Endodermal cell (in vitro differentiated cells): ENCODE measurements around the gene DCDC2. TPM values are rescaled to one million over a fixed set of nuclear protein-coding genes. Genes with fewer than 3 reads are reported as not detected.
"Not testable (repeated sequence)": the region's sequence is repeated elsewhere in the genome, so short reads cannot be mapped to it uniquely, and the experiment has no call there.

ENCODE experiments used
- DNase-seq: peaks from one replicate; pipeline ENCODE4 v3.0.0-alpha.2; 2017
- H3K27ac ChIP-seq: 2 replicates; pipeline ENCODE4 v1.5.1; 2013; ENCODE audit warnings: mild to moderate bottlenecking, low read depth, low read length, moderate library complexity
- H3K27me3 ChIP-seq: 2 replicates; pipeline ENCODE4 v1.6.1; 2013; ENCODE audit warnings: mild to moderate bottlenecking, low read length, moderate library complexity; ENCODE audit not compliant: insufficient read depth, control insufficient read depth, poor library complexity, severe bottlenecking
- H3K36me3 ChIP-seq: 2 replicates; pipeline ENCODE4 v1.7.0; 2013; ENCODE audit warnings: mild to moderate bottlenecking, low read length, moderate library complexity; ENCODE audit not compliant: control insufficient read depth, insufficient read depth
- H3K4me1 ChIP-seq: one replicate; pipeline ENCODE4 v1.7.0; 2013; ENCODE audit warnings: low read length; ENCODE audit not compliant: control insufficient read depth, insufficient read depth
- H3K4me3 ChIP-seq: 2 replicates; pipeline ENCODE4 v1.5.1; 2013; ENCODE audit warnings: mild to moderate bottlenecking, low read length, moderate library complexity
- H3K9ac ChIP-seq: 2 replicates; pipeline ENCODE4 v1.6.1; 2013; ENCODE audit warnings: mild to moderate bottlenecking, low read length, moderate library complexity; ENCODE audit not compliant: poor library complexity, severe bottlenecking; ENCODE audit errors: extremely low read depth
- H3K9me3 ChIP-seq: 2 replicates; pipeline ENCODE4 v1.6.1; 2013; ENCODE audit warnings: mild to moderate bottlenecking, low read length, moderate library complexity; ENCODE audit not compliant: control insufficient read depth
- H3K27ac Mint-ChIP-seq: 2 replicates; pipeline ENCODE4 v1.8.0; 2020; ENCODE audit warnings: mixed read lengths
- H3K27me3 Mint-ChIP-seq: 2 replicates; pipeline ENCODE4 v1.8.0; 2021; ENCODE audit warnings: mild to moderate bottlenecking, mixed read lengths; ENCODE audit not compliant: insufficient read depth
- H3K36me3 Mint-ChIP-seq: 2 replicates; pipeline ENCODE4 v1.8.0; 2020; ENCODE audit warnings: low read depth, mixed read lengths
- H3K4me1 Mint-ChIP-seq: 2 replicates; pipeline ENCODE4 v1.8.0; 2020; ENCODE audit warnings: mixed read lengths
- H3K4me3 Mint-ChIP-seq: 2 replicates; pipeline ENCODE4 v1.8.0; 2020; ENCODE audit warnings: mild to moderate bottlenecking, moderate library complexity, mixed read lengths
- H3K9me3 Mint-ChIP-seq: 2 replicates; pipeline ENCODE4 v1.8.0; 2020; ENCODE audit warnings: mild to moderate bottlenecking, mixed read lengths
- CTCF ChIP-seq: fragments of 200-600 bp; sonication (generic); conservative IDR thresholded peaks from 2 replicates; pipeline ENCODE4 v1.5.0; 2021; ENCODE audit warnings: antibody characterized with exemption, mild to moderate bottlenecking
- WGBS, 2 experiments: methylation state at CpG; one replicate each; pipeline versions ENCODE4 v1.1.5 to v1.1.7; 2013; ENCODE audit warnings: missing lambda C conversion rate in 2 of 2, mixed read lengths in 1 of 2; ENCODE audit not compliant: insufficient coverage in 1 of 2, insufficient read length in 1 of 2; 5-methylcytosine and 5-hydroxymethylcytosine counted together
- total RNA-seq, 2 donors: library from RNA; stranded (reverse); fragmentation: NEBNext Ultra II Directional in 1 of 2; extraction: Animal tissue kit (Norgen Biotek cat#: 25700) in 1 of 2; gene quantifications; 2 replicates in 1 of 2; 3 replicates in 1 of 2; pipeline ENCODE4 v1.2.1, GENCODE V29; 2021

DCDC2 gene
- total RNA-seq, 2 donors from 2014 or later: 0.49 to 1.4 TPM

DNA sequence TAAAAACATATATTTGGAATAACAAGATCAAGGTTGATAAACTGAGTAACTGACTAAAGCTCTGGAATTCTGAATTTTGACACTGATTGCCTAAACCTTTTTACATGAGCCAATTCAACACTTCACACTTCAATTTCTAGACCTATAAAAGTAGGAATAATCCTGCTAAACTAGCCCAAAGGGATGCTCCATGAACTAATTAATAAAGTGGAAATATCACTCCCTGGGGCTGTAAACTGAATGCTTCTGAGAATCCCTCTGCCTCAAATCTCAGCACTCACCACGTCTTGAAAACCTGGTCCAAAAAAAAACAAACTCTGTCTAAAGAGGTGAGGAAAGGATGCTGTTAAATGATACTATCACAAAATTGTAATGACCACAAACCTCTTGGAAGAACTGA is 50.9 kb downstream of the DCDC2 start:
- Mint-ChIP-seq H3K4me3 (no peak overlapping the region), H3K27me3 (no peaks in the 10 kb centered on the region), H3K27ac (no peak overlapping the region), H3K9me3 (peaks cover 8% of the 10 kb centered on the region), H3K4me1 (no peaks in the 10 kb centered on the region), H3K36me3 (peaks cover 4% of the 10 kb centered on the region)
- Histone ChIP-seq H3K36me3 (no peaks in the 10 kb centered on the region), H3K4me3 (no peak overlapping the region), H3K9ac (no peak overlapping the region), H3K27me3 (no peaks in the 10 kb centered on the region), H3K27ac (no peak overlapping the region), H3K9me3 (no peaks in the 10 kb centered on the region), H3K4me1 (no peaks in the 10 kb centered on the region)
- WGBS, 2 experiments: 90% methylated on average over 1 of the region's 1 CpG; no CpG with 5 or more reads in 1 of the 2 experiments
- no peak for TF ChIP-seq CTCF
- DNase-seq: no peak

- TF ChIP-seq CTCF: no peak
- no peak for DNase-seq
- H3K4me3 ChIP-seq: no peak overlapping the region
- H3K9ac ChIP-seq: no peak overlapping the region
- WGBS, 2 experiments: 89 to 92% methylated on average over 4 of the region's 4 CpGs
- no peaks in the 10 kb centered on the region for H3K9me3 ChIP-seq
- Mint-ChIP-seq H3K4me1 (no peaks in the 10 kb centered on the region), H3K27ac (no peak overlapping the region), H3K9me3 (peaks cover 4% of the 10 kb centered on the region), H3K27me3 (no peaks in the 10 kb centered on the region), H3K4me3 (no peak overlapping the region), H3K36me3 (no peaks in the 10 kb centered on the region)
- H3K36me3 ChIP-seq: no peaks in the 10 kb centered on the region
- H3K27ac ChIP-seq: no peak overlapping the region
- no peaks in the 10 kb centered on the region for H3K4me1 ChIP-seq
- H3K27me3 ChIP-seq: no peaks in the 10 kb centered on the region
These were observed 51.8 kb downstream of the DCDC2 start for GRCh38 chr6:24306038-24306437.

- WGBS, 2 experiments: 100% methylated on average over 1 of the region's 1 CpG; no CpG with 5 or more reads in 1 of the 2 experiments
These were observed 60.9 kb downstream of the DCDC2 start for GRCh38 chr6:24296944-24297343.

GRCh38 chr6:24293852-24294251 is 64.0 kb downstream of the DCDC2 start:
- H3K27ac Mint-ChIP-seq, H3K27ac ChIP-seq, H3K36me3 Mint-ChIP-seq, H3K4me1 ChIP-seq, H3K9me3 ChIP-seq, H3K9ac ChIP-seq, DNase-seq, H3K27me3 ChIP-seq, H3K4me3 Mint-ChIP-seq, H3K4me3 ChIP-seq, H3K4me1 Mint-ChIP-seq, H3K36me3 ChIP-seq, H3K27me3 Mint-ChIP-seq: not testable (repeated sequence)
- 76 to 86% methylated on average over 2 of the region's 2 CpGs for WGBS, 2 experiments
- peaks cover 13% of the 10 kb centered on the region for H3K9me3 Mint-ChIP-seq

More at GRCh38 chr6:24296944-24297343, 60.9 kb downstream of the DCDC2 start:
- Histone ChIP-seq H3K27ac (no peak overlapping the region), H3K27me3 (no peaks in the 10 kb centered on the region), H3K4me1 (no peaks in the 10 kb centered on the region), H3K4me3 (no peak overlapping the region), H3K9ac (no peak overlapping the region), H3K36me3 (no peaks in the 10 kb centered on the region), H3K9me3 (peaks cover 5% of the 10 kb centered on the region)
- Mint-ChIP-seq H3K4me3 (no peak overlapping the region), H3K27me3 (no peaks in the 10 kb centered on the region), H3K9me3 (peaks cover 13% of the 10 kb centered on the region), H3K27ac (no peak overlapping the region), H3K36me3 (no peaks in the 10 kb centered on the region), H3K4me1 (no peaks in the 10 kb centered on the region)
- no peak for DNase-seq
- TF ChIP-seq CTCF: no peak
